K562 (cell line): ENCODE measurements around the gene RABGAP1L. TPM values are rescaled to one million over a fixed set of nuclear protein-coding genes. Genes with fewer than 3 reads are reported as not detected.

Source experiments
- BCLAF1 ChIP-seq, 2 experiments: fragments of 450-650 bp in 1 of 2; IDR thresholded peaks; 2 replicates each; pipeline ENCODE4 v1.6.1; 2011 to 2017; ENCODE audit warnings: low read depth in 2 of 2, antibody characterized with exemption in 1 of 2, borderline replicate concordance in 1 of 2, low read length in 1 of 2, mild to moderate bottlenecking in 1 of 2, mixed read lengths in 1 of 2; ENCODE audit not compliant: control insufficient read depth in 1 of 2
- FOS ChIP-seq: IDR thresholded peaks from 3 replicates; pipeline ENCODE4 v1.6.1; 2011; ENCODE audit not compliant: insufficient read length; ENCODE audit errors: extremely low read depth
- FOXP1 ChIP-seq: sonication (generic); formaldehyde crosslinking; IDR thresholded peaks from 2 replicates; pipeline ENCODE4 v1.8.0; 2022; ENCODE audit warnings: mild to moderate bottlenecking, missing genetic modification reagents
- GTF2F1 ChIP-seq: IDR thresholded peaks from 2 replicates; pipeline ENCODE4 v1.6.1; 2011; ENCODE audit warnings: low read depth, low read length, improper control_type of control experiment
- IRF2 ChIP-seq: sonication (generic); formaldehyde crosslinking; IDR thresholded peaks from 2 replicates; pipeline ENCODE4 v1.8.1; 2022; ENCODE audit warnings: mild to moderate bottlenecking, missing genetic modification reagents
- NEUROD1 ChIP-seq: fragments of 150-350 bp; IDR thresholded peaks from 2 replicates; pipeline ENCODE4 v1.6.1; 2014; ENCODE audit warnings: borderline replicate concordance, low read length, low read depth; ENCODE audit not compliant: partially characterized antibody
- PKNOX1 ChIP-seq: fragments of 450-650 bp; IDR thresholded peaks from 2 replicates; pipeline ENCODE4 v1.6.1; 2016
- POLR2A ChIP-seq: fragments of 450-650 bp; conservative IDR thresholded peaks from 2 replicates; pipeline ENCODE4 v1.6.1; 2016
- RAD21 ChIP-seq, 2 experiments: fragments of 250-450 bp in 1 of 2; fragments of 450-650 bp in 1 of 2; sonication (Bioruptor Pico) in 1 of 2; formaldehyde crosslinking in 1 of 2; IDR thresholded peaks in 1 of 2; conservative IDR thresholded peaks in 1 of 2; 2 replicates each; pipeline versions ENCODE4 v1.4.0 to v1.8.0; 2020 to 2022; ENCODE audit warnings: mild to moderate bottlenecking in 2 of 2, moderate library complexity in 1 of 2
- RBM15 ChIP-seq: fragments of 200-400 bp; formaldehyde crosslinking; IDR thresholded peaks from 2 replicates; pipeline ENCODE4 v1.6.1; 2018; ENCODE audit warnings: mild to moderate bottlenecking, low read length, moderate library complexity; ENCODE audit not compliant: insufficient read depth
- RCOR1 ChIP-seq, 2 experiments: IDR thresholded peaks; 2 replicates each; pipeline ENCODE4 v1.6.1; 2012; ENCODE audit warnings: low read depth in 2 of 2, low read length in 2 of 2, borderline replicate concordance in 1 of 2, improper control_type of control experiment in 1 of 2
- SAFB ChIP-seq: fragments of 200-400 bp; formaldehyde crosslinking; IDR thresholded peaks from 2 replicates; pipeline ENCODE4 v1.6.1; 2017; ENCODE audit warnings: low read depth, low read length, borderline replicate concordance
- SRSF1 ChIP-seq: fragments of 200-400 bp; formaldehyde crosslinking; IDR thresholded peaks from 2 replicates; pipeline ENCODE4 v1.6.1; 2017; ENCODE audit warnings: mild to moderate bottlenecking, low read depth, low read length, moderate library complexity
- XRCC5 ChIP-seq: fragments of 200-400 bp; formaldehyde crosslinking; IDR thresholded peaks from 2 replicates; pipeline ENCODE4 v1.6.1; 2017; ENCODE audit warnings: low read depth, mild to moderate bottlenecking, low read length
- ZNF133 ChIP-seq: fragments of 250-450 bp; sonication (Bioruptor Pico); IDR thresholded peaks from 2 replicates; pipeline ENCODE4 v1.4.0; 2020; ENCODE audit warnings: mild to moderate bottlenecking
- ZNF140 ChIP-seq: fragments of 250-450 bp; sonication (Bioruptor Pico); IDR thresholded peaks from 2 replicates; pipeline ENCODE4 v1.8.0; 2021; ENCODE audit warnings: moderate library complexity, mild to moderate bottlenecking, inconsistent platforms
- ZNF165 ChIP-seq: fragments of 250-450 bp; sonication (Bioruptor Pico); IDR thresholded peaks from 2 replicates; pipeline ENCODE4 v1.4.0; 2020; ENCODE audit warnings: borderline replicate concordance
- ZNF184 ChIP-seq: sonication (generic); formaldehyde crosslinking; IDR thresholded peaks from 2 replicates; pipeline ENCODE4 v1.5.0; 2020; ENCODE audit warnings: missing genetic modification reagents
- ZNF232 ChIP-seq: sonication (generic); formaldehyde crosslinking; IDR thresholded peaks from 2 replicates; pipeline ENCODE4 v1.8.0; 2022; ENCODE audit warnings: mild to moderate bottlenecking, missing genetic modification reagents
- ZNF41 ChIP-seq: fragments of 250-450 bp; sonication (Bioruptor Pico); conservative IDR thresholded peaks from 2 replicates; pipeline ENCODE4 v1.4.0; 2020; ENCODE audit warnings: mild to moderate bottlenecking
- polyA plus RNA-seq, 8 experiments: library from polyadenylated mRNA; depleted of rRNA in 4 of 8; stranded (reverse) in 5 of 8; unstranded in 3 of 8; fragments of >200 nt; fragmentation: Nextera tagmentation in 2 of 8; fragmentation: Illumina TruSeq in 1 of 8; extraction: Ambion mirVana in 2 of 8; extraction: Trizol in 1 of 8; gene quantifications; 2 replicates each; pipeline versions ENCODE4 v1.2.1 to v1.2.3, GENCODE V29; 2011 to 2014; ENCODE audit warnings: inconsistent platforms in 1 of 8, missing spikeins in 1 of 8
- total RNA-seq, 7 experiments: library from RNA; depleted of rRNA in 6 of 7; stranded (reverse); fragments of >200 nt in 6 of 7; fragmentation: Illumina TruSeq in 2 of 7; extraction: Trizol in 2 of 7; gene quantifications; 2 replicates each; pipeline versions ENCODE4 v1.2.1 to v1.2.3, GENCODE V29; 2011 to 2021; ENCODE audit warnings: low replicate concordance in 1 of 7
- TF ChIP-seq, protein P1 (sequence below): fragments of 250-450 bp; sonication (Bioruptor Pico); IDR thresholded peaks from 2 replicates; pipeline ENCODE4 v1.8.0; 2022; ENCODE audit warnings: moderate library complexity, mild to moderate bottlenecking, inconsistent platforms
- TF ChIP-seq, protein P2 (sequence below): fragments of 250-450 bp; sonication (Bioruptor Pico); IDR thresholded peaks from 2 replicates; pipeline ENCODE4 v1.8.0; 2022; ENCODE audit warnings: moderate library complexity, mild to moderate bottlenecking, inconsistent platforms

Gene RABGAP1L
- total and polyA plus RNA-seq, 9 of the 15 experiments (the other 6 are each of a cell fraction or from before 2014, with no cell fraction given) = 16.5 to 44.9 (median 26.7) TPM

DNA sequence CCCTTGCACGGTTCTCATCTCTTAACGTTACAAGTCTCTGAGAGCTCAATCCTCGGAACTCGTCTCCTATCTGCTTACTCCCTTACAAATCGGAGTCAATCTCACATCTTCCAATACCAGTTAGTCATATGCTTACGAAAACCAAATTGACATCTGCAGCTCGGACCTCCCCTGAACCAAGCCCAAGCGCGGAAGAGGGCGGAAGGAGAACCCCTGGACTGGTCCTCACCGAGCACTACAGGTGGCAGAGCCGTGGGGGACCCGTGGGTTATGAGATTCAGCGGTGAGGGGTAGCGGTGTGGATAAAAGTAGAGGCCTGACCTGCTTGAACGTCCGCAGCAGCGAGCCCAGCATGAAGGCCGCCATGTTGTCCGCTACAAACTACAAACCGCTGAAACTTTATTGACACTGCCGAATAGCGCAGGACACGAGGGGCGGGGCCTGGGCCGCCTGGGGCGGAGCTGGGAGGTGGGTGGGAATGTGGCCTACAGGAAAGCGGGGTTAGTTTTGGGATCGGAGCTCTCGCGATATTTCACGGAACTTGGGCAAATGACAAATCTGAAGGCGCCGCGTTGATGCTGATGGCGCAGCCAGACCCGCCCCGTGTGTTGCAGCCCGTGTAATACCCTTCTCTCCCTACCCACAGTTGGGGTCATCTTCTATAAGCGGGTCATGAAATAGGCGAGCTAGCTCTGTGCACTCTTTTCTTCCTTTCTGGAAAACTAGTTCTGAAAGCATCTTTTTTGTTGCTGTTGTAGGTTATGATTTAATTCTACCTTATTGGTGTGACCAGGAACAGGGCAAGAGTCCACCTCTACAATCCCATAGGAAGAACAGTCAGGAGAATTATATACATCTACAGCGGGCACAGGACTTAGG is 864.0 kb downstream of the RABGAP1L start, which contains the start of gene MRPS14 (continued):
- TF ChIP-seq FOXP1 (peak; percentile 83; the same call in 1 of the 2 replicates), ZNF133 (CRISPR knock-in tag) (no peak), SRSF1 (no peak), ZNF140 (no peak), BCLAF1 (IDR thresholded peaks at IDR 0.05; ENCODE audit: borderline replicate concordance in 1 of 2, control insufficient read depth in 1 of 2, low read depth in 2 of 2, low read length in 1 of 2) (0 out of 4 replicates have a peak, but pooled peaks of 1 of the 2 experiments have one; percentile 45), GTF2F1 (no peak), FOS (no peak), ZNF232 (CRISPR knock-in tag) (no peak), IRF2 (CRISPR knock-in tag) (no peak), ZNF41 (CRISPR knock-in tag) (no peak), POLR2A (peak; percentile 96), RBM15 (no peak), XRCC5 (peak; percentile 89), SAFB (no peak), ZNF184 (CRISPR knock-in tag) (no peak), PKNOX1 (no peak), RAD21 (CRISPR knock-in tag; conservative IDR thresholded peaks at IDR 0.05 in 1 of 2, IDR thresholded peaks at IDR 0.05 in 1 of 2) (no peak), RCOR1 (IDR thresholded peaks at IDR 0.05; ENCODE audit: borderline replicate concordance in 1 of 2, low read depth in 2 of 2, low read length in 2 of 2) (peak in 1 of 2 experiments; percentile 58; a peak in 1 of 4 replicates), NEUROD1 (peak; percentile 54), ZNF165 (CRISPR knock-in tag) (no peak)
- TF ChIP-seq, protein P1, sequence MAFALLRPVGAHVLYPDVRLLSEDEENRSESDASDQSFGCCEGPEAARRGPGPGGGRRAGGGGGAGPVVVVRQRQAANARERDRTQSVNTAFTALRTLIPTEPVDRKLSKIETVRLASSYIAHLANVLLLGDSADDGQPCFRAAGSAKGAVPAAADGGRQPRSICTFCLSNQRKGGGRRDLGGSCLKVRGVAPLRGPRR (CRISPR knock-in tag) = no peak
- TF ChIP-seq, protein P2, sequence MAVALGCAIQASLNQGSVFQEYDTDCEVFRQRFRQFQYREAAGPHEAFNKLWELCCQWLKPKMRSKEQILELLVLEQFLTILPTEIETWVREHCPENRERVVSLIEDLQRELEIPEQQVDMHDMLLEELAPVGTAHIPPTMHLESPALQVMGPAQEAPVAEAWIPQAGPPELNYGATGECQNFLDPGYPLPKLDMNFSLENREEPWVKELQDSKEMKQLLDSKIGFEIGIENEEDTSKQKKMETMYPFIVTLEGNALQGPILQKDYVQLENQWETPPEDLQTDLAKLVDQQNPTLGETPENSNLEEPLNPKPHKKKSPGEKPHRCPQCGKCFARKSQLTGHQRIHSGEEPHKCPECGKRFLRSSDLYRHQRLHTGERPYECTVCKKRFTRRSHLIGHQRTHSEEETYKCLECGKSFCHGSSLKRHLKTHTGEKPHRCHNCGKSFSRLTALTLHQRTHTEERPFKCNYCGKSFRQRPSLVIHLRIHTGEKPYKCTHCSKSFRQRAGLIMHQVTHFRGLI (CRISPR knock-in tag) = no peak
